SK-N-SH treated with all-trans-retinoic acid at 6 μM for 48 hours (cell line): ENCODE measurements around the gene R3HDM2.

Source experiments
- GLIS3 ChIP-seq: fragments of 250-450 bp; sonication (Bioruptor Pico); IDR thresholded peaks from 2 replicates; pipeline ENCODE4 v1.5.0; 2020; ENCODE audit warnings: mild to moderate bottlenecking, moderate library complexity
- ISL1 ChIP-seq: fragments of 250-450 bp; sonication (Bioruptor Pico); IDR thresholded peaks from 2 replicates; pipeline ENCODE4 v2.1.2; 2022; ENCODE audit warnings: mild to moderate bottlenecking, moderate library complexity
- OSR1 ChIP-seq: fragments of 250-450 bp; sonication (Bioruptor Pico); IDR thresholded peaks from 2 replicates; pipeline ENCODE4 v1.8.0; 2022; ENCODE audit warnings: moderate library complexity, mild to moderate bottlenecking, inconsistent platforms
- TCF4 ChIP-seq: fragments of 250-450 bp; sonication (Bioruptor Pico); IDR thresholded peaks from 2 replicates; pipeline ENCODE4 v1.8.0; 2021; ENCODE audit warnings: mild to moderate bottlenecking, moderate library complexity, borderline replicate concordance
- TOX ChIP-seq: fragments of 250-450 bp; sonication (Bioruptor Pico); IDR thresholded peaks from 2 replicates; pipeline ENCODE4 v1.8.0; 2021; ENCODE audit warnings: mild to moderate bottlenecking, moderate library complexity, borderline replicate concordance
- ZNF565 ChIP-seq: fragments of 450-650 bp; formaldehyde crosslinking; conservative IDR thresholded peaks from 2 replicates; pipeline ENCODE4 v1.5.0; 2020; ENCODE audit warnings: low read depth, mild to moderate bottlenecking, moderate library complexity
- ZNF8 ChIP-seq: fragments of 450-650 bp; formaldehyde crosslinking; IDR thresholded peaks from 2 replicates; pipeline ENCODE4 v1.5.0; 2020; ENCODE audit warnings: mild to moderate bottlenecking, moderate library complexity
- TF ChIP-seq, protein P1 (sequence below): fragments of 250-450 bp; sonication (Bioruptor Pico); IDR thresholded peaks from 2 replicates; pipeline ENCODE4 v1.5.0; 2020; ENCODE audit warnings: mild to moderate bottlenecking, moderate library complexity
- TF ChIP-seq, protein P2 (sequence below): fragments of 250-450 bp; sonication (Bioruptor Pico); IDR thresholded peaks from 2 replicates; pipeline ENCODE4 v1.5.1; 2020; ENCODE audit warnings: low read depth, mild to moderate bottlenecking, moderate library complexity
- TF ChIP-seq, protein P3 (sequence below): fragments of 250-450 bp; sonication (Bioruptor Pico); IDR thresholded peaks from 2 replicates; pipeline ENCODE4 v1.8.0; 2021; ENCODE audit warnings: low read depth, mild to moderate bottlenecking, moderate library complexity, borderline replicate concordance

DNA sequence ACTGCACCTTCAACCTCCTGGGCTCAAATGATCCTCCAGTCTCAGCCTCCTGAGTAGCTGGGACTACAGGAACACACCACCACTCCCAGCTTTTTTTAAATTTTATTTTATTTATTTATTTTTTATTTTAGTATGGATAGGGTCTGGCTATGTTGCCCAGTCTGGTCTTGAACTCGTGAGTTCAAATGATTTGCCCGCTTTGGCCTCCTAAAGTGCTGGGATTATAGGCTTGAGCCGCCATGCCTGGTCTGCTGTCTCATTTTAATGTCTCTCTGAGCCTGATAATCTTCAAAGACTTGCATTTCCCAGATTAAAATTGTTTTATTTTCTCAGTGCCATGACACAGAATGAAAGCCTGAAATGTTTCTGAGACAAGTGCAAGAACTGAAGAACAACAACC, 2.5 kb upstream of the R3HDM2 start:
- TF ChIP-seq, protein P1, sequence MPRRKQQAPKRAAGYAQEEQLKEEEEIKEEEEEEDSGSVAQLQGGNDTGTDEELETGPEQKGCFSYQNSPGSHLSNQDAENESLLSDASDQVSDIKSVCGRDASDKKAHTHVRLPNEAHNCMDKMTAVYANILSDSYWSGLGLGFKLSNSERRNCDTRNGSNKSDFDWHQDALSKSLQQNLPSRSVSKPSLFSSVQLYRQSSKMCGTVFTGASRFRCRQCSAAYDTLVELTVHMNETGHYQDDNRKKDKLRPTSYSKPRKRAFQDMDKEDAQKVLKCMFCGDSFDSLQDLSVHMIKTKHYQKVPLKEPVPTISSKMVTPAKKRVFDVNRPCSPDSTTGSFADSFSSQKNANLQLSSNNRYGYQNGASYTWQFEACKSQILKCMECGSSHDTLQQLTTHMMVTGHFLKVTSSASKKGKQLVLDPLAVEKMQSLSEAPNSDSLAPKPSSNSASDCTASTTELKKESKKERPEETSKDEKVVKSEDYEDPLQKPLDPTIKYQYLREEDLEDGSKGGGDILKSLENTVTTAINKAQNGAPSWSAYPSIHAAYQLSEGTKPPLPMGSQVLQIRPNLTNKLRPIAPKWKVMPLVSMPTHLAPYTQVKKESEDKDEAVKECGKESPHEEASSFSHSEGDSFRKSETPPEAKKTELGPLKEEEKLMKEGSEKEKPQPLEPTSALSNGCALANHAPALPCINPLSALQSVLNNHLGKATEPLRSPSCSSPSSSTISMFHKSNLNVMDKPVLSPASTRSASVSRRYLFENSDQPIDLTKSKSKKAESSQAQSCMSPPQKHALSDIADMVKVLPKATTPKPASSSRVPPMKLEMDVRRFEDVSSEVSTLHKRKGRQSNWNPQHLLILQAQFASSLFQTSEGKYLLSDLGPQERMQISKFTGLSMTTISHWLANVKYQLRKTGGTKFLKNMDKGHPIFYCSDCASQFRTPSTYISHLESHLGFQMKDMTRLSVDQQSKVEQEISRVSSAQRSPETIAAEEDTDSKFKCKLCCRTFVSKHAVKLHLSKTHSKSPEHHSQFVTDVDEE (CRISPR knock-in tag) = no peak
- no peak for TF ChIP-seq OSR1 (CRISPR knock-in tag)
- no peak for TF ChIP-seq TCF4 (CRISPR knock-in tag)
- TF ChIP-seq, protein P2, sequence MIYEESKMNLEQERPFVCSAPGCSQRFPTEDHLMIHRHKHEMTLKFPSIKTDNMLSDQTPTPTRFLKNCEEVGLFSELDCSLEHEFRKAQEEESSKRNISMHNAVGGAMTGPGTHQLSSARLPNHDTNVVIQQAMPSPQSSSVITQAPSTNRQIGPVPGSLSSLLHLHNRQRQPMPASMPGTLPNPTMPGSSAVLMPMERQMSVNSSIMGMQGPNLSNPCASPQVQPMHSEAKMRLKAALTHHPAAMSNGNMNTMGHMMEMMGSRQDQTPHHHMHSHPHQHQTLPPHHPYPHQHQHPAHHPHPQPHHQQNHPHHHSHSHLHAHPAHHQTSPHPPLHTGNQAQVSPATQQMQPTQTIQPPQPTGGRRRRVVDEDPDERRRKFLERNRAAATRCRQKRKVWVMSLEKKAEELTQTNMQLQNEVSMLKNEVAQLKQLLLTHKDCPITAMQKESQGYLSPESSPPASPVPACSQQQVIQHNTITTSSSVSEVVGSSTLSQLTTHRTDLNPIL (CRISPR knock-in tag) = no peak
- TF ChIP-seq ZNF565 = no peak
- no peak for TF ChIP-seq TOX (CRISPR knock-in tag)
- TF ChIP-seq ZNF8 (CRISPR knock-in tag) = no peak
- TF ChIP-seq, protein P3, sequence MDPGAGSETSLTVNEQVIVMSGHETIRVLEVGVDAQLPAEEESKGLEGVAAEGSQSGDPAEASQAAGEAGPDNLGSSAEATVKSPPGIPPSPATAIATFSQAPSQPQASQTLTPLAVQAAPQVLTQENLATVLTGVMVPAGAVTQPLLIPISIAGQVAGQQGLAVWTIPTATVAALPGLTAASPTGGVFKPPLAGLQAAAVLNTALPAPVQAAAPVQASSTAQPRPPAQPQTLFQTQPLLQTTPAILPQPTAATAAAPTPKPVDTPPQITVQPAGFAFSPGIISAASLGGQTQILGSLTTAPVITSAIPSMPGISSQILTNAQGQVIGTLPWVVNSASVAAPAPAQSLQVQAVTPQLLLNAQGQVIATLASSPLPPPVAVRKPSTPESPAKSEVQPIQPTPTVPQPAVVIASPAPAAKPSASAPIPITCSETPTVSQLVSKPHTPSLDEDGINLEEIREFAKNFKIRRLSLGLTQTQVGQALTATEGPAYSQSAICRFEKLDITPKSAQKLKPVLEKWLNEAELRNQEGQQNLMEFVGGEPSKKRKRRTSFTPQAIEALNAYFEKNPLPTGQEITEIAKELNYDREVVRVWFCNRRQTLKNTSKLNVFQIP (CRISPR knock-in tag) = no peak
- no peak for TF ChIP-seq ISL1 (CRISPR knock-in tag)
- TF ChIP-seq GLIS3 = no peak
